ENCODE data around the gene LIPN. TPM values are rescaled to one million over a fixed set of nuclear protein-coding genes. Genes with fewer than 3 reads are reported as not detected.

The LIPN gene
- total and polyA plus RNA-seq, 2 of the 8 experiments (the other 6 are each of a cell fraction or from before 2014, with no cell fraction given): not detected

DNA sequence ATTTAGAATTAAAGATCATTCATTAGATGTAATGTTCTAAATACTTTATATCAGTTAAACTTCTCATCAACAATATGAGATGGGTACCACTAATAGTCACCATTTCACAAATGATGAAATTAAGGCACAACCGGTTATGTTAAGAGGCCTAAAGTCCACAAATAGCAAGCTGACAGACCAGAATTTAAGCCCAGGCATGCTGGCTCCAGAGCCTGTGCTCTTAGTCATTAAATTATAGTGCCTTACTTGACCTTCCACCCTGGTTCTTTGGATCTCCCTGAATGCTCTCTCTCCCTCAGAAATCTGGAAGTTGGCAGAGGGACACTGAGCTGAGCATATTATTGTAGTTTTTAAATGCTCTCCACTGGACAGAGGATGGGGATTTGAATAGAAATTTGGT lies 3.6 kb downstream of the LIPN start:
- Histone ChIP-seq H3K23me2 (ENCODE audit: low read depth, low read length) (no peaks in the 10 kb centered on the region), H4K91ac (replicated peaks; ENCODE audit: insufficient read length, low read length) (no peak overlapping the region), H2BK15ac (ENCODE audit: low read length) (no peak overlapping the region), H4K20me1 (replicated peaks in 1 of 2; ENCODE audit: control insufficient read depth in 1 of 2, insufficient read depth in 2 of 2, low read length in 2 of 2) (no peaks in the 10 kb centered on the region), H3K18ac (ENCODE audit: extremely low read depth, low read length) (no peak overlapping the region), H4K5ac (ENCODE audit: insufficient read length, low read depth, low read length) (no peak overlapping the region), H3K4me2 (ENCODE audit: insufficient read depth in 1 of 2, low read depth in 2 of 2, low read length in 2 of 2) (no peak overlapping the region), H3K4me3 (ENCODE audit: extremely low read depth in 1 of 4, insufficient read depth in 2 of 4, low read depth in 3 of 4, low read length in 4 of 4) (no peak overlapping the region), H3K36me3 (ENCODE audit: control insufficient read depth in 2 of 4, insufficient read depth in 4 of 4, low read length in 3 of 4) (no peaks in the 10 kb centered on the region), H3K27me3 (replicated peaks in 1 of 4; ENCODE audit: control insufficient read depth in 3 of 4, extremely low read depth in 1 of 4, insufficient read depth in 3 of 4, low read length in 3 of 4) (peaks cover 0 to 1% (median 0%) of the 10 kb centered on the region in 4 experiments; a peak in 1 of 7 replicates), H3K4ac (replicated peaks; ENCODE audit: insufficient read length, low read depth, low read length) (no peak overlapping the region), H3K4me1 (replicated peaks in 1 of 4; ENCODE audit: control insufficient read depth in 3 of 4, insufficient read depth in 4 of 4, low read length in 3 of 4) (peaks cover 0 to 4% (median 0%) of the 10 kb centered on the region in 4 experiments; a peak in 2 of 7 replicates), H2BK12ac (ENCODE audit: low read depth, low read length) (no peak overlapping the region), H2BK5ac (ENCODE audit: low read depth, low read length) (no peak overlapping the region), H3K79me2 (ENCODE audit: control insufficient read depth in 1 of 2, insufficient read depth in 2 of 2, low read length in 2 of 2) (no peaks in the 10 kb centered on the region), H3K9me3 (ENCODE audit: insufficient read depth in 2 of 2, low read depth in 1 of 2, low read length in 1 of 2) (no peaks in the 10 kb centered on the region), H2BK120ac (replicated peaks; ENCODE audit: low read depth, low read length) (no peak overlapping the region), H3K27ac (ENCODE audit: low read depth, low read length) (no peak overlapping the region), H3K56ac (replicated peaks; ENCODE audit: insufficient read length, low read depth, low read length) (no peak overlapping the region), H2AK5ac (ENCODE audit: low read depth, low read length) (no peak overlapping the region), H3K14ac (ENCODE audit: insufficient read length) (no peak overlapping the region), H4K8ac (ENCODE audit: extremely low read depth, insufficient read depth, low read length) (no peak overlapping the region), H3K23ac (ENCODE audit: insufficient read length) (no peak overlapping the region), H3K79me1 (ENCODE audit: low read depth, low read length) (no peaks in the 10 kb centered on the region), H2AFZ (ENCODE audit: low read length) (no peak overlapping the region), H3K9ac (replicated peaks in 1 of 4; ENCODE audit: extremely low read depth in 1 of 4, low read depth in 3 of 4, low read length in 3 of 4) (no peak overlapping the region), H2BK20ac (ENCODE audit: low read length) (no peak overlapping the region)
- 88% methylated on average over 1 of the region's 1 CpG; no CpG with 5 or more reads in 1 of the 2 experiments for WGBS, 2 experiments (ENCODE audit: extremely low coverage in 1 of 2, insufficient coverage in 1 of 2, insufficient read length in 1 of 2, insufficient replicate concordance in 2 of 2, low coverage in 1 of 2, low lambda C conversion rate in 2 of 2, missing lambda C conversion rate in 1 of 2)
- CTCF ChIA-PET (ENCODE audit: partially characterized antibody): interaction anchor here (0.8 to 1.5 kb wide), 5 partner anchors 11 to 170 kb away, joined by 3 to 5 read pairs (median 3); no protein-coding TSS in a partner anchor
- POLR2A ChIA-PET (ENCODE audit: partially characterized antibody): no interaction called here
- FAIRE-seq (no peak), DNase-seq (ENCODE audit: low read depth in 1 of 2, low spot score in 2 of 2) (no peak)
- TF ChIP-seq PHF8 (conservative IDR thresholded peaks at IDR 0.05; ENCODE audit: low read depth, low read length) (no peak), POU5F1 (IDR thresholded peaks at IDR 0.05; ENCODE audit: low read depth, low read length) (no peak), POLR2A (IDR thresholded peaks at IDR 0.05; ENCODE audit: control extremely low read depth in 1 of 2, low read depth in 2 of 2, low read length in 2 of 2) (no peak), SIRT6 (IDR thresholded peaks at IDR 0.05; ENCODE audit: low read length) (no peak), GABPA (IDR thresholded peaks at IDR 0.05; ENCODE audit: borderline replicate concordance, insufficient read depth, low read length) (no peak), CBX8 (IDR thresholded peaks at IDR 0.05; ENCODE audit: borderline replicate concordance, low read depth, low read length) (no peak), TAF7 (optimal IDR thresholded peaks at IDR 0.05; ENCODE audit: borderline replicate concordance, low read depth, low read length) (no peak), CREB1 (IDR thresholded peaks at IDR 0.05) (no peak), KDM4A (IDR thresholded peaks at IDR 0.05; ENCODE audit: low read depth, low read length, severe bottlenecking) (no peak), GTF2F1 (IDR thresholded peaks at IDR 0.05; ENCODE audit: borderline replicate concordance, low read depth, low read length) (no peak), ASH2L (IDR thresholded peaks at IDR 0.05; ENCODE audit: low read length) (no peak), HDAC2 (IDR thresholded peaks at IDR 0.05; ENCODE audit: borderline replicate concordance in 1 of 2, low read depth in 2 of 2, low read length in 2 of 2) (no peak)
- TF ChIP-seq, protein P1, sequence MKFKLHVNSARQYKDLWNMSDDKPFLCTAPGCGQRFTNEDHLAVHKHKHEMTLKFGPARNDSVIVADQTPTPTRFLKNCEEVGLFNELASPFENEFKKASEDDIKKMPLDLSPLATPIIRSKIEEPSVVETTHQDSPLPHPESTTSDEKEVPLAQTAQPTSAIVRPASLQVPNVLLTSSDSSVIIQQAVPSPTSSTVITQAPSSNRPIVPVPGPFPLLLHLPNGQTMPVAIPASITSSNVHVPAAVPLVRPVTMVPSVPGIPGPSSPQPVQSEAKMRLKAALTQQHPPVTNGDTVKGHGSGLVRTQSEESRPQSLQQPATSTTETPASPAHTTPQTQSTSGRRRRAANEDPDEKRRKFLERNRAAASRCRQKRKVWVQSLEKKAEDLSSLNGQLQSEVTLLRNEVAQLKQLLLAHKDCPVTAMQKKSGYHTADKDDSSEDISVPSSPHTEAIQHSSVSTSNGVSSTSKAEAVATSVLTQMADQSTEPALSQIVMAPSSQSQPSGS (IDR thresholded peaks at IDR 0.05; ENCODE audit: low read length): no peak
